Naive B cell (primary cell): Measurements from ENCODE around the gene IQCE. TPM values are rescaled to one million over a fixed set of nuclear protein-coding genes. Genes with fewer than 3 reads are reported as not detected.

ENCODE experiments used
- ATAC-seq, 2 donors: fragments of 150-1000 bp; cut with Tn5 transposase; 2 replicates each; pipeline ENCODE4 v1.10.0; 2021; ENCODE audit warnings: low read depth in 2 of 2, mild to moderate bottlenecking in 2 of 2, moderate library complexity in 2 of 2
- DNase-seq: peaks from one replicate; pipeline ENCODE4 v3.0.0; 2022
- H3K27ac Mint-ChIP-seq, 6 donors: one replicate each; pipeline ENCODE4 v1.8.0; 2020 to 2022; ENCODE audit warnings: mild to moderate bottlenecking in 6 of 6, mixed read lengths in 6 of 6, moderate library complexity in 5 of 6, inconsistent platforms in 2 of 6
- H3K27me3 Mint-ChIP-seq, 3 donors: one replicate each; pipeline ENCODE4 v1.8.0; 2021 to 2022; ENCODE audit warnings: mixed read lengths in 3 of 3, mild to moderate bottlenecking in 1 of 3
- H3K36me3 Mint-ChIP-seq, 2 donors: one replicate each; pipeline ENCODE4 v1.8.0; 2020 to 2022; ENCODE audit warnings: mixed read lengths in 2 of 2, inconsistent platforms in 1 of 2, mild to moderate bottlenecking in 1 of 2
- H3K4me1 Mint-ChIP-seq, 3 donors: one replicate each; pipeline ENCODE4 v1.8.0; 2020 to 2022; ENCODE audit warnings: mixed read lengths in 3 of 3, inconsistent platforms in 1 of 3, mild to moderate bottlenecking in 1 of 3, moderate library complexity in 1 of 3
- H3K4me3 Mint-ChIP-seq, 8 donors: one replicate each; pipeline ENCODE4 v1.8.0; 2020 to 2022; ENCODE audit warnings: mild to moderate bottlenecking in 8 of 8, mixed read lengths in 8 of 8, moderate library complexity in 8 of 8, inconsistent platforms in 2 of 8
- H3K9me3 Mint-ChIP-seq, 7 donors: one replicate each; pipeline ENCODE4 v1.8.0; 2020 to 2022; ENCODE audit warnings: mixed read lengths in 7 of 7, mild to moderate bottlenecking in 5 of 7, inconsistent platforms in 2 of 7, moderate library complexity in 1 of 7
- polyA plus RNA-seq, 6 donors: library from polyadenylated mRNA; unstranded; fragments of 300-500 nt; fragmentation: Illumina TruSeq; gene quantifications; one replicate each; pipeline ENCODE4 v1.2.3, GENCODE V29; 2021; ENCODE audit warnings: low read depth in 6 of 6

Gene IQCE
- polyA plus RNA-seq, 6 donors from 2014 or later, result 0.36 to 1.7 (median 1.3) TPM; not detected in 1

GRCh38 chr7:2641406-2642393 is 82.9 kb downstream of the IQCE start:
- Mint-ChIP-seq H3K27me3 (no peaks in the 10 kb centered on the region), H3K9me3 (no peaks in the 10 kb centered on the region), H3K4me3 (peak overlapping the region; percentile 42 to 86 (median 74)), H3K4me1 (peaks cover 43 to 69% (median 60%) of the 10 kb centered on the region in 3 donors), H3K36me3 (no peaks in the 10 kb centered on the region), H3K27ac (peak overlapping the region in 5 of 6 donors; percentile 73 to 94 (median 92))
- ATAC-seq (peak; percentile 73 to 74), DNase-seq (peak; percentile 71)

GRCh38 chr7:2643386-2644219 is 84.8 kb downstream of the IQCE start:
- no peak for DNase-seq
- no peaks in the 10 kb centered on the region for H3K27me3 Mint-ChIP-seq
- peak overlapping the region in 3 of 8 donors; percentile 25 to 53 (median 40) for H3K4me3 Mint-ChIP-seq
- H3K9me3 Mint-ChIP-seq, result no peaks in the 10 kb centered on the region
- ATAC-seq, result no peak
- H3K36me3 Mint-ChIP-seq, result no peaks in the 10 kb centered on the region
- peak overlapping the region in 2 of 6 donors; percentile 12 to 68 for H3K27ac Mint-ChIP-seq
- peaks cover 34 to 54% (median 49%) of the 10 kb centered on the region in 3 donors for H3K4me1 Mint-ChIP-seq

DNA sequence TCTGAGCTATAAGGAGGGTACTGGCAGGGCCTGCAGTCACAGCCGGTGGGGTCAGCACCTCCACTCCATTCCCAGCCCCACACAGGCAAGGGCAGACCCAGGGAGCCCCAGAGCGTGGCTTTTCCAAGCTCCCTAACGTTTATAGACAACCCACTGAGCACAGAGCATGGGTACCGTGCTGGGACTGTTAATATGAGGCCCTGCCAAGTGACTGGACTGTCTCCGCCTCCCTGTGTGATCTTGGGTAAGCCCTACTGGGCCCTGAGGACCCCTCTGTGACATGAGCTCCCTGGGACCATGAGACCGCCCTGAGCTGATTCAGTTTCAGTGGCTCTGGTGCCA is 85.4 kb downstream of the IQCE start:
- no peaks in the 10 kb centered on the region for H3K27me3 Mint-ChIP-seq
- no peaks in the 10 kb centered on the region for H3K9me3 Mint-ChIP-seq
- peak overlapping the region in 3 of 6 donors; percentile 6 to 39 (median 12) for H3K27ac Mint-ChIP-seq
- H3K4me1 Mint-ChIP-seq, result peaks cover 34 to 53% (median 49%) of the 10 kb centered on the region in 3 donors
- peak overlapping the region in 6 of 8 donors; percentile 10 to 90 (median 64) for H3K4me3 Mint-ChIP-seq
- DNase-seq (no peak), ATAC-seq (no peak)
- no peaks in the 10 kb centered on the region for H3K36me3 Mint-ChIP-seq

DNA sequence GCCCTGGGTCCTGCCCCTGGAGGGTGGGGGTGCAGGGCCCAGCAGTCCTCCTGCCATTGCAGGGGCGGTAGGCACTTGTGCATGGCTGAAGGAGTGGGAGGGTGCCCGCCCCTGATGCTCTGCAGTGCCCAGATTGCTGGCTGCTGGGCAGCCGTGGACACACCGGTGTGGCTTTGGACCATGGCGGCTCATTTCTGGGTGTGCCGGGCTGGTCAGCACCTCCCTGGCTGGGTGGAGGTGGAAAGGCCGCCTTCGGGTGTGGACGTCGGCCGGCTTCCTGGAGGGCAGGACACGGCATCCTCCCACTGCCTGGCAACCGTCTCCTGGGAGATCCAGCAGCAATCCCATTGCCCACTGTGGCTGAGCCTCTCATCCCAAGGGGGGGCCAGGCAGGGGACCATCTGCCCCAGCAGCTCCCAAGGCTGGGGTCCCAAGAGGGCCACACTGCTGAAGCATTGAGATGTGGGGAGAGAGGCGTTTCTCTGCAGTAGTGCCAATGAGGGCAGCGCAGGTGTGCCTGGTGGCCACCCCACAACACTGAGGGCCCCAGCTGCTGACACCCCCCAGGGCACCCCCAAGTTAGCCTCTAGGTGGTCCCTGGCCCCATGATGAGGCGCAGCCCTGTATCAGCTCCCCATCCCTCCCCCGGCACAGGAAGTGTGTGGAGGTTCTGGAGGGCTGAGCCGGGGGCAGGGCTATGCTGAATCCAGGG is 85.9 kb downstream of the IQCE start:
- Mint-ChIP-seq H3K9me3 (no peaks in the 10 kb centered on the region), H3K27ac (peak overlapping the region; percentile 57 to 92 (median 85)), H3K36me3 (no peaks in the 10 kb centered on the region), H3K4me3 (peak overlapping the region; percentile 64 to 95 (median 88)), H3K4me1 (peaks cover 34 to 49% (median 45%) of the 10 kb centered on the region in 3 donors), H3K27me3 (no peaks in the 10 kb centered on the region)
- peak; percentile 10 to 31 for ATAC-seq
- DNase-seq, result no peak

- DNase-seq (peak; percentile 61), ATAC-seq (peak; percentile 40 to 43)
- H3K36me3 Mint-ChIP-seq, result no peaks in the 10 kb centered on the region
- H3K9me3 Mint-ChIP-seq, result no peaks in the 10 kb centered on the region
- H3K4me3 Mint-ChIP-seq, result peak overlapping the region; percentile 64 to 95 (median 88)
- H3K27me3 Mint-ChIP-seq, result no peaks in the 10 kb centered on the region
- peaks cover 34 to 45% (median 42%) of the 10 kb centered on the region in 3 donors for H3K4me1 Mint-ChIP-seq
- peak overlapping the region in 5 of 6 donors; percentile 76 to 92 (median 85) for H3K27ac Mint-ChIP-seq
Measured at GRCh38 chr7:2645274-2645868, 86.6 kb downstream of the IQCE start.

GRCh38 chr7:2646336-2646679 is 87.5 kb downstream of the IQCE start:
- H3K27ac Mint-ChIP-seq, result no peak overlapping the region
- no peak for DNase-seq
- peak overlapping the region in 2 of 8 donors; percentile 22 to 95 for H3K4me3 Mint-ChIP-seq
- no peaks in the 10 kb centered on the region for H3K9me3 Mint-ChIP-seq
- peaks cover 25 to 42% (median 34%) of the 10 kb centered on the region in 3 donors for H3K4me1 Mint-ChIP-seq
- ATAC-seq, result no peak
- H3K36me3 Mint-ChIP-seq, result no peaks in the 10 kb centered on the region
- H3K27me3 Mint-ChIP-seq, result no peaks in the 10 kb centered on the region

DNA sequence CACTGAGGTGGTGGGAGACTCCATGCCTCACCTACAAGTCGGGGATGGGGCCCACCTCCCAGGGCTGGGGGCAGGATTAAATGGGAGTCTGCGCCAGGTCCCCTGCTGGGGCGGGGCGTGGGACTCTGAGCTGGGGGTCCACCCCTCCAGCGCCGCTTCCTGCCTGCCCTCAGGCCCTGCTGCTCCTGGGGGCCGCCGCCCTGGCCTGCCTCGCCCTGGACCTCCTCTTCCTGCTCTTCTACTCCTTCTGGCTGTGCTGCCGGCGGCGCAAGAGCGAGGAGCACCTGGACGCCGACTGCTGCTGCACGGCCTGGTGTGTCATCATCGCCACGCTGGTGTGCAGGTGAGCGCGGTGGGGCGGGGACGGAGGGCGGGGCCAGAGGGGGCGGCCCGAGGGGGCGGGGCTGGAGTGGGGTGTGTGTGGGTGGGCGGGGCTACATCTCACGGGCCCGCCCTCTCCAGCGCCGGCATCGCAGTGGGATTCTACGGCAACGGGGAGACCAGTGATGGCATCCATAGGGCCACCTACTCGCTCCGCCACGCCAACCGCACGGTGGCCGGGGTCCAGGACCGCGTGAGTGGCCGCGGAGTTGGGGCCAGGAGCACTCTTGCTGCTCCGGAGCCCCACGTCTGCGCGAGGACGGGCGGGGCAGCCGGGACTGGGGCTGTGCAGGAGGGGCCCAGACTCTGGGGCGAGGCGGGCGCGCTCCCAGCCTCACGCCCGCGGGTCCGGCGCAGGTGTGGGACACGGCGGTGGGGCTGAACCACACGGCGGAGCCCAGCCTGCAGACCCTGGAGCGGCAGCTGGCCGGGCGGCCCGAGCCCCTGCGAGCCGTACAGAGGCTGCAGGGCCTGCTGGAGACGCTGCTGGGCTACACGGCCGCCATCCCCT is 88.1 kb downstream of the IQCE start:
- Mint-ChIP-seq H3K4me1 (peaks cover 22 to 35% (median 32%) of the 10 kb centered on the region in 3 donors), H3K27me3 (no peaks in the 10 kb centered on the region), H3K4me3 (peak overlapping the region in 1 of 8 donors; percentile 9), H3K9me3 (no peaks in the 10 kb centered on the region), H3K27ac (no peak overlapping the region), H3K36me3 (no peaks in the 10 kb centered on the region)
- no peak for DNase-seq
- ATAC-seq, result no peak

GRCh38 chr7:2647594-2648172 is 88.9 kb downstream of the IQCE start:
- Mint-ChIP-seq H3K4me3 (no peak overlapping the region), H3K36me3 (no peaks in the 10 kb centered on the region), H3K9me3 (no peaks in the 10 kb centered on the region), H3K4me1 (peaks cover 22 to 33% (median 27%) of the 10 kb centered on the region in 3 donors), H3K27ac (peak overlapping the region in 1 of 6 donors; percentile 38), H3K27me3 (no peaks in the 10 kb centered on the region)
- no peak for DNase-seq
- no peak for ATAC-seq

- DNase-seq (no peak), ATAC-seq (no peak)
- peak overlapping the region in 1 of 8 donors; percentile 35 for H3K4me3 Mint-ChIP-seq
- no peak overlapping the region for H3K27ac Mint-ChIP-seq
- no peaks in the 10 kb centered on the region for H3K27me3 Mint-ChIP-seq
- peaks cover 12 to 22% (median 15%) of the 10 kb centered on the region in 3 donors for H3K4me1 Mint-ChIP-seq
- H3K9me3 Mint-ChIP-seq, result no peaks in the 10 kb centered on the region
- no peaks in the 10 kb centered on the region for H3K36me3 Mint-ChIP-seq
Measured at GRCh38 chr7:2649139-2649838, 90.5 kb downstream of the IQCE start.

- no peak overlapping the region for H3K4me3 Mint-ChIP-seq
- peak overlapping the region in 2 of 6 donors; percentile 54 to 79 for H3K27ac Mint-ChIP-seq
- H3K36me3 Mint-ChIP-seq, result no peaks in the 10 kb centered on the region
- DNase-seq, result no peak
- H3K4me1 Mint-ChIP-seq, result peaks cover 8 to 15% (median 8%) of the 10 kb centered on the region in 3 donors
- no peaks in the 10 kb centered on the region for H3K27me3 Mint-ChIP-seq
- ATAC-seq, result no peak
- no peaks in the 10 kb centered on the region for H3K9me3 Mint-ChIP-seq
Measured at GRCh38 chr7:2649991-2650390, 91.2 kb downstream of the IQCE start.

- H3K9me3 Mint-ChIP-seq, result no peaks in the 10 kb centered on the region
- peaks cover 3 to 11% (median 3%) of the 10 kb centered on the region in 3 donors for H3K4me1 Mint-ChIP-seq
- H3K27me3 Mint-ChIP-seq, result no peaks in the 10 kb centered on the region
- H3K36me3 Mint-ChIP-seq, result no peaks in the 10 kb centered on the region
- H3K4me3 Mint-ChIP-seq, result no peak overlapping the region
- ATAC-seq, result no peak
- H3K27ac Mint-ChIP-seq, result peak overlapping the region in 2 of 6 donors; percentile 5 to 79
- DNase-seq, result no peak
Measured at GRCh38 chr7:2650451-2650850, 91.7 kb downstream of the IQCE start.
